Measurements from ENCODE around the gene CCDC9B.
A peak's percentile ranks its signal among the peaks of the same experiment; 100 is the strongest.

The CCDC9B gene

GRCh38 chr15:40295877-40296560 is 44.7 kb downstream of the CCDC9B start:
- TF ChIP-seq HDGF (IDR thresholded peaks at IDR 0.05; ENCODE audit: borderline replicate concordance) = no peak
- no peak for TF ChIP-seq PKNOX1 (IDR thresholded peaks at IDR 0.05)
- no peak for TF ChIP-seq ARNT (IDR thresholded peaks at IDR 0.05)
- TF ChIP-seq FOXA1 (IDR thresholded peaks at IDR 0.05) = no peak
- no peak for TF ChIP-seq LEF1 (IDR thresholded peaks at IDR 0.05; ENCODE audit: borderline replicate concordance)
- TF ChIP-seq CTBP1 (IDR thresholded peaks at IDR 0.05; ENCODE audit: borderline replicate concordance) = no peak
- no peak for TF ChIP-seq FOXK2 (IDR thresholded peaks at IDR 0.05)
- TF ChIP-seq FOXM1 (IDR thresholded peaks at IDR 0.05; ENCODE audit: borderline replicate concordance) = no peak
- no peak for TF ChIP-seq BHLHE40 (IDR thresholded peaks at IDR 0.05; ENCODE audit: borderline replicate concordance)
- TF ChIP-seq SP1 (IDR thresholded peaks at IDR 0.05) = no peak
- POLR2A ChIA-PET = no interaction called here
- CTCF ChIA-PET = no interaction called here
- DNase-seq (ENCODE audit: extremely low spot score) = no peak

- ChIA-PET CTCF (no interaction called here), POLR2A (no interaction called here)
- DNase-seq (ENCODE audit: extremely low spot score) = no peak
- TF ChIP-seq FOXK2 (IDR thresholded peaks at IDR 0.05) (no peak), SP1 (IDR thresholded peaks at IDR 0.05) (no peak), HDGF (IDR thresholded peaks at IDR 0.05; ENCODE audit: borderline replicate concordance) (no peak), FOXM1 (IDR thresholded peaks at IDR 0.05; ENCODE audit: borderline replicate concordance) (no peak), ELF4 (IDR thresholded peaks at IDR 0.05) (no peak)
Observed at GRCh38 chr15:40295297-40295696, 45.4 kb downstream of the CCDC9B start.

GRCh38 chr15:40293905-40294895 is 46.5 kb downstream of the CCDC9B start:
- no peak for TF ChIP-seq PKNOX1 (IDR thresholded peaks at IDR 0.05)
- no peak for TF ChIP-seq NFRKB (IDR thresholded peaks at IDR 0.05)
- no peak for TF ChIP-seq SP1 (IDR thresholded peaks at IDR 0.05)
- no peak for TF ChIP-seq SUZ12 (IDR thresholded peaks at IDR 0.05)
- no peak for TF ChIP-seq CTBP1 (IDR thresholded peaks at IDR 0.05; ENCODE audit: borderline replicate concordance)
- no peak for TF ChIP-seq TARDBP (IDR thresholded peaks at IDR 0.05)
- TF ChIP-seq ARNT (IDR thresholded peaks at IDR 0.05) = no peak
- POLR2A ChIA-PET = no interaction called here
- CTCF ChIA-PET = interaction anchor here (0.6 kb wide), 1 partner anchor 19 kb away, joined by 4 read pairs; no protein-coding TSS in a partner anchor
- no peak for DNase-seq (ENCODE audit: extremely low spot score)

GRCh38 chr15:40293006-40293405 is 47.7 kb downstream of the CCDC9B start:
- no peak for TF ChIP-seq BHLHE40 (IDR thresholded peaks at IDR 0.05; ENCODE audit: borderline replicate concordance)
- TF ChIP-seq FOXM1 (IDR thresholded peaks at IDR 0.05; ENCODE audit: borderline replicate concordance) = no peak
- TF ChIP-seq ELF4 (IDR thresholded peaks at IDR 0.05) = no peak
- no peak for TF ChIP-seq CTBP1 (IDR thresholded peaks at IDR 0.05; ENCODE audit: borderline replicate concordance)
- no peak for TF ChIP-seq FOXA1 (IDR thresholded peaks at IDR 0.05)
- TF ChIP-seq PKNOX1 (IDR thresholded peaks at IDR 0.05) = no peak
- no peak for TF ChIP-seq ZNF384 (IDR thresholded peaks at IDR 0.05)
- TF ChIP-seq NFRKB (IDR thresholded peaks at IDR 0.05) = no peak
- TF ChIP-seq SUZ12 (IDR thresholded peaks at IDR 0.05) = no peak
- no peak for TF ChIP-seq TARDBP (IDR thresholded peaks at IDR 0.05)
- no peak for TF ChIP-seq SP1 (IDR thresholded peaks at IDR 0.05)
- TF ChIP-seq FOXK2 (IDR thresholded peaks at IDR 0.05) = no peak
- no peak for TF ChIP-seq HDGF (IDR thresholded peaks at IDR 0.05; ENCODE audit: borderline replicate concordance)
- no peak for TF ChIP-seq L3MBTL2 (conservative IDR thresholded peaks at IDR 0.05)
- no peak for TF ChIP-seq LEF1 (IDR thresholded peaks at IDR 0.05; ENCODE audit: borderline replicate concordance)
- TF ChIP-seq ARNT (IDR thresholded peaks at IDR 0.05) = no peak
- CTCF ChIA-PET = interaction anchor here (0.6 to 1.1 kb wide), 2 partner anchors 8 to 18 kb away, joined by 3 to 4 read pairs; no protein-coding TSS in a partner anchor
- POLR2A ChIA-PET = no interaction called here
- DNase-seq (ENCODE audit: extremely low spot score) = no peak

DNA sequence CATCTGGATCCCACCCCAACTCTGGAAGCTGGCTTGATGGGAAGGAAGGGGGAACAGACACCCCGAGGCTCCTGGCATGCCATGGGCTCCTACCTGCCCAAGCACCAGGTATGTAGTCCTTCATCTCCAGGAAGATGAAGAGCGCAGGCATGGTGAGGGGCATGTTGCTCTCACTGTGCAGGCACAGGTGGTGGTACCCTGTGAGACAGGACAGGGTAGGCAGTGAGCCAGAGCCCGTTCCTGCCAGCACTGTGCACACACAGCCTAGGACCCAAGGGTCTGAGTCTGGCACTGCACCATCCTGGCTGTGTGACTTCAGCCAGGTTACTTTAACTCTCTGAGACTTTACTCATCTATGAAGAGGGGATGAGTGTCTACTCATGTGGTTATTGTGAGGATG is 48.5 kb downstream of the CCDC9B start:
- TF ChIP-seq FOXK2 (IDR thresholded peaks at IDR 0.05) (no peak), SUZ12 (IDR thresholded peaks at IDR 0.05) (no peak)
- DNase-seq (ENCODE audit: extremely low spot score) = no peak
- CTCF ChIA-PET = interaction anchor here (1.1 to 2.1 kb wide), 3 partner anchors 9 to 18 kb away, joined by 3 to 12 read pairs (median 5); no protein-coding TSS in a partner anchor
- POLR2A ChIA-PET = no interaction called here

- CTCF ChIA-PET = interaction anchor here (1.4 to 2.1 kb wide), 3 partner anchors 12 to 19 kb away, joined by 5 to 12 read pairs (median 7); no protein-coding TSS in a partner anchor
- POLR2A ChIA-PET = no interaction called here
- peak; percentile 40 for DNase-seq (ENCODE audit: extremely low spot score)
- TF ChIP-seq SUZ12 (IDR thresholded peaks at IDR 0.05) (no peak), L3MBTL2 (conservative IDR thresholded peaks at IDR 0.05) (peak; percentile 72), SP1 (IDR thresholded peaks at IDR 0.05) (no peak)
Observed at GRCh38 chr15:40290918-40291574, 49.7 kb downstream of the CCDC9B start.

All from HEK293T (cell line).